Posterior vena cava (tissue), 2 donors: ENCODE results near the gene THEMIS2. TPM values are rescaled to one million over a fixed set of nuclear protein-coding genes. Genes with fewer than 3 reads are reported as not detected.

Experiments
- DNase-seq: peaks from one replicate; pipeline ENCODE4 v3.0.0-alpha.2; 2020; ENCODE audit warnings: low spot score
- intact Hi-C, 2 donors: fragments of 100-400 bp; cut with DNase I; formaldehyde crosslinking; loops; one replicate each; pipeline versions ENCODE4 v1.14.1 to v1.14.2; 2022 to 2023
- total RNA-seq, 2 donors: library from RNA; stranded (reverse); fragmentation: NEBNext Ultra II Directional; extraction: Animal tissue kit (Norgen Biotek cat#: 25700); gene quantifications; one replicate each; pipeline ENCODE4 v1.2.1, GENCODE V29; 2021
- donor health status: DM: yes; HTN: yes; CAD: no.
- donor health status: DM: yes; HTN: yes; CAD: no.

Gene THEMIS2
- total RNA-seq, 2 donors from 2014 or later, result 21.0 to 34.7 TPM

DNA sequence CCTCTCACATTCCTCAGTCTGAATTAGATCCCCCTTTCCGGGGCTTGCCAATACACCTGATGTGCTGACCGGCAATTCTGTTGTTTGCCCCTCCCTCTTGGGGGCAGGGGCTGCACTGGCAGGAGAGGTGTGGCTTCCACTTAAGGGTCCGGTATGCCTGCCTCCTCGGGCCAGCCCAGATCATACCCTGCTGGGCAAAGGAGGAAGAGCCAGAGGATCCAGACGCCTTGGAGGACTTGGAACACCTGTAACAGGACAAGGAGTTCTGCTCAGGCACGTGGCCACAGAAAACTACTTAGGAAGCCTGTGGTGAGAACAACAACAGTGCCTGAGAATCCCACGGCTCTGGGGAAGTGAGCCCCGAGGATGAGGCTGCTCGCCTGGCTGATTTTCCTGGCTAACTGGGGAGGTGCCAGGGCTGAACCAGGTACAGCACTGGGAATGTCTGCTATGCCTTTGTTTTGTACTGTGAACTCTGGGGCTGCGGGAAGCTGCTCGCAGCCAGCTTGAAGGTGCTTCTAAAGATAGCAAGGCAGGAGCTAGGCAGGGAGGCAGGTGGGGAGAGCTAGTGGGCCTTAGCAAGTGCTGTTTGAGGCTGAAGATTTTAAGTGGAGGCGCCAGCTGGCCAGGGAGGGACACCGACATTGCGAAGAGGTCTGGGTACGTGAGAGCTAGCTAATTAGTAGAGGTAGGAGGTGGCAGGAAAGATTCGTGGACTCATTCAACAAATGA lies 62.6 kb downstream of the THEMIS2 start, which contains the start of gene SMPDL3B:
SMPDL3B (plus strand) TSS at position 183 of the 732 bp plus-strand sequence; CDS start at position 367, 184 bp downstream.
- DNase-seq, result no peak
- intact Hi-C loops, result no loop called here

DNA sequence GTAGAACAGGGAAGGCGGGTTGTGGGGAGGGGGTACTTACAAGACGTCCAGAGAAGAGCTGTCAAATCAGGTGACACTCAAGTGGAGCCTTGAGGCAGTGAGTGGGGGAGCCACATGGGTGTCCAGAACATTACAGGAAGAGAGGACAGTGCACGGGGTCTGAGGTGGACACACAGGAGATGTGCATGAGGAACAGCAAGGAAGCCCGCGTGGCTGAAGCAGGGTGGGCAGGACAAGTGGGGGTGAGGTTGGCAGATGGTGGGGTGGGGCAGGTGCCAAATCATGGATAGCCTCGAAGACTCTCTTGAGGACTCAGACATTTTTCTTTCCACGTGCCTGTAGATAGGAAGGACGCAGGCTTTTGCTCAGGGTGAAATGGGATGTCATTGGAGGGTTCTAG lies 63.4 kb downstream of the THEMIS2 start:
- DNase-seq, result no peak

More for the DNA sequence above, 63.4 kb downstream of the THEMIS2 start:
- intact Hi-C loops, result no loop called here

Other genes with a start within 250 kb of the THEMIS2 start
- 10 to 100 TPM; 21.9 to 22.5 TPM for gene FGR, start 237.4 kb upstream of the THEMIS2 start, total RNA-seq
- gene IFI6, start 200.4 kb upstream of the THEMIS2 start, total RNA-seq, result 100 to 1,000 TPM in 1 of 2 donors, 10 to 100 TPM in 1; 55.2 to 104 TPM
- 10 to 100 TPM; 16.5 to 21.0 TPM for gene FAM76A, start 146.6 kb upstream of the THEMIS2 start, total RNA-seq
- 10 to 100 TPM; 59.2 to 62.9 TPM for gene STX12, start 99.3 kb upstream of the THEMIS2 start, total RNA-seq
- gene PPP1R8, start 41.8 kb upstream of the THEMIS2 start, total RNA-seq, result 10 to 100 TPM; 27.9 to 29.6 TPM
- 10 to 100 TPM; 20.8 to 21.1 TPM for gene RPA2, start 42.0 kb downstream of the THEMIS2 start, total RNA-seq
- under 1 TPM in 1 of 2 donors, not detected in 1; 0.33 TPM for gene SMPDL3B, start 62.5 kb downstream of the THEMIS2 start, total RNA-seq
- 1 to 10 TPM; 4.3 to 8.2 TPM for gene XKR8, start 87.4 kb downstream of the THEMIS2 start, total RNA-seq
- gene EYA3, start 216.1 kb downstream of the THEMIS2 start, total RNA-seq, result 10 to 100 TPM; 12.3 to 15.0 TPM